Activated CD8-positive, alpha-beta memory T cell treated with anti-CD3 and anti-CD28 coated beads, Interleukin-2, amount 50 U/mL, for 24 hours (primary cell): ENCODE results near the gene TNIK.
A peak's percentile ranks its signal among the peaks of the same experiment; 100 is the strongest.

ENCODE experiments used
- DNase-seq: peaks from one replicate; pipeline ENCODE4 v3.0.0-alpha.2; 2020; ENCODE audit errors: extremely low read depth

TNIK gene

GRCh38 chr3:171340434-171340833 lies 119.8 kb downstream of the TNIK start:
- DNase-seq, result no peak

- DNase-seq, result no peak
These were observed 120.6 kb downstream of the TNIK start for GRCh38 chr3:171339598-171339997.

GRCh38 chr3:171336406-171336805 lies 123.8 kb downstream of the TNIK start:
- no peak for DNase-seq

- DNase-seq, result no peak
These were observed 124.6 kb downstream of the TNIK start for GRCh38 chr3:171335559-171335958.

GRCh38 chr3:171334465-171334811 lies 125.8 kb downstream of the TNIK start:
- DNase-seq, result no peak

GRCh38 chr3:171333784-171334464 lies 126.3 kb downstream of the TNIK start:
- DNase-seq, result no peak

GRCh38 chr3:171330938-171331337 lies 129.3 kb downstream of the TNIK start:
- DNase-seq, result no peak

GRCh38 chr3:171329746-171330145 lies 130.5 kb downstream of the TNIK start:
- no peak for DNase-seq

GRCh38 chr3:171328419-171329082 lies 131.7 kb downstream of the TNIK start:
- peak; percentile 5 for DNase-seq

GRCh38 chr3:171327441-171328174 lies 132.6 kb downstream of the TNIK start:
- no peak for DNase-seq

GRCh38 chr3:171326717-171327440 lies 133.3 kb downstream of the TNIK start:
- DNase-seq, result no peak

- no peak for DNase-seq
These were observed 136.2 kb downstream of the TNIK start for GRCh38 chr3:171323938-171324536.

GRCh38 chr3:171321559-171322360 lies 138.4 kb downstream of the TNIK start:
- DNase-seq, result no peak

GRCh38 chr3:171320750-171321558 lies 139.3 kb downstream of the TNIK start:
- no peak for DNase-seq

- no peak for DNase-seq
These were observed 143.0 kb downstream of the TNIK start for GRCh38 chr3:171317171-171317570.

GRCh38 chr3:171315919-171316318 lies 144.3 kb downstream of the TNIK start:
- no peak for DNase-seq

GRCh38 chr3:171315101-171315500 lies 145.1 kb downstream of the TNIK start:
- no peak for DNase-seq

GRCh38 chr3:171314341-171314740 lies 145.9 kb downstream of the TNIK start:
- DNase-seq, result no peak

- no peak for DNase-seq
These were observed 146.5 kb downstream of the TNIK start for GRCh38 chr3:171313702-171314101.

- no peak for DNase-seq
These were observed 147.5 kb downstream of the TNIK start for GRCh38 chr3:171312741-171313140.
